ENCODE results near the gene ACSM3. TPM values are rescaled to one million over a fixed set of nuclear protein-coding genes. Genes with fewer than 3 reads are reported as not detected.

ACSM3 gene
- total and polyA plus RNA-seq, 10 of the 15 experiments (the other 5 are each of a cell fraction or from before 2014, with no cell fraction given), result 4.9 to 21.0 (median 7.0) TPM

DNA sequence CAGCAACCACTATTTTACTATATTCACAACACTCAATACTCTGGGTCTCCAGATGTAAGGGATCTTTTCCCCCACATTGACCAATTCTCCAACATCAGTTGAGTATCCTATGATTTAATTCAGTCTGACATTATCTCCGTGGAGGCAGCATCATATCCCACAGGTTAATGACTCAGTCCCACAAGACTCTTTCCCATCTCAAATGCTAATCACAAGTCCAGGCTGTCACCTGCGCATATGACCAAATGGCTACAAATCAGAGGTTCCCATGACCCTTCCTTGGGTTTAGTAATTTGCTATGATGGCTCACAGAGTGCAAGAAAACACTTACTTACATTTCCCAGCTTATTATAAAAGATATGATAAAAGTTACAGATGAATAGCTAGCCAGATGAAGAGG is 18.7 kb downstream of the ACSM3 start:
- BruUV-seq (replicated peaks), result no TSS peak
- intact Hi-C loops (cut with micrococcal nuclease; ENCODE audit: unreplicated experiment), result no loop called here
- Histone ChIP-seq H3K9ac (ENCODE audit: control insufficient read depth, insufficient read depth, low read length) (no peak overlapping the region), H3K27ac (ENCODE audit: control insufficient read depth, insufficient read depth) (no peak overlapping the region), H3K4me1 (ENCODE audit: control insufficient read depth, insufficient read depth, low read length) (no peaks in the 10 kb centered on the region), H2AFZ (ENCODE audit: control insufficient read depth, low read depth, low read length) (no peak overlapping the region), H3K36me3 (ENCODE audit: control insufficient read depth in 2 of 2, insufficient read depth in 2 of 2, low read length in 1 of 2) (no peaks in the 10 kb centered on the region), H3K79me2 (ENCODE audit: control insufficient read depth, insufficient read depth, low read length) (no peaks in the 10 kb centered on the region), H3K4me3 (no peak overlapping the region), H3K27me3 (replicated peaks in 1 of 2; ENCODE audit: control insufficient read depth in 2 of 2, insufficient read depth in 2 of 2, low read length in 1 of 2) (no peaks in the 10 kb centered on the region), H3K4me2 (ENCODE audit: control insufficient read depth, insufficient read depth) (no peak overlapping the region), H3K9me3 (replicated peaks; ENCODE audit: control insufficient read depth, insufficient read depth, low read length) (no peaks in the 10 kb centered on the region), H4K20me1 (ENCODE audit: control insufficient read depth, insufficient read depth) (no peaks in the 10 kb centered on the region)
- WGBS (ENCODE audit: insufficient coverage, insufficient replicate concordance, low lambda C conversion rate, missing lambda C conversion rate), result 98% methylated on average over 2 of the region's 2 CpGs
- FAIRE-seq, result no peak
- ChIA-PET POLR2A (no interaction called here), SMC1A (ENCODE audit: uncharacterized antibody, unreplicated experiment) (interaction anchor here (0.6 to 1.8 kb wide), 3 partner anchors 10 to 299 kb away, joined by 3 to 4 read pairs (median 3); no protein-coding TSS in a partner anchor), RAD21 (ENCODE audit: unreplicated experiment) (no interaction called here), CTCF (interaction anchor here (6.2 kb wide), 1 partner anchor 8 kb away, joined by 36 read pairs; no protein-coding TSS in a partner anchor)
- no peak for ATAC-seq
- TF ChIP-seq, protein P1, sequence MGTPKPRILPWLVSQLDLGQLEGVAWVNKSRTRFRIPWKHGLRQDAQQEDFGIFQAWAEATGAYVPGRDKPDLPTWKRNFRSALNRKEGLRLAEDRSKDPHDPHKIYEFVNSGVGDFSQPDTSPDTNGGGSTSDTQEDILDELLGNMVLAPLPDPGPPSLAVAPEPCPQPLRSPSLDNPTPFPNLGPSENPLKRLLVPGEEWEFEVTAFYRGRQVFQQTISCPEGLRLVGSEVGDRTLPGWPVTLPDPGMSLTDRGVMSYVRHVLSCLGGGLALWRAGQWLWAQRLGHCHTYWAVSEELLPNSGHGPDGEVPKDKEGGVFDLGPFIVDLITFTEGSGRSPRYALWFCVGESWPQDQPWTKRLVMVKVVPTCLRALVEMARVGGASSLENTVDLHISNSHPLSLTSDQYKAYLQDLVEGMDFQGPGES (IDR thresholded peaks at IDR 0.05), result no peak
- TF ChIP-seq, protein P2, sequence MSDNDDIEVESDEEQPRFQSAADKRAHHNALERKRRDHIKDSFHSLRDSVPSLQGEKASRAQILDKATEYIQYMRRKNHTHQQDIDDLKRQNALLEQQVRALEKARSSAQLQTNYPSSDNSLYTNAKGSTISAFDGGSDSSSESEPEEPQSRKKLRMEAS (IDR thresholded peaks at IDR 0.05; ENCODE audit: low read depth, low read length), result no peak
- TF ChIP-seq LARP7 (IDR thresholded peaks at IDR 0.05), result no peak
- TF ChIP-seq SREBF1 (IDR thresholded peaks at IDR 0.05; ENCODE audit: low read length), result no peak
- TF ChIP-seq ZNF274 (IDR thresholded peaks at IDR 0.05; ENCODE audit: insufficient read depth, insufficient read length), result no peak
- no peak for DNase-seq (ENCODE audit: low read depth, low spot score)
- in situ Hi-C loops (cut with MboI), result no loop called here

DNA sequence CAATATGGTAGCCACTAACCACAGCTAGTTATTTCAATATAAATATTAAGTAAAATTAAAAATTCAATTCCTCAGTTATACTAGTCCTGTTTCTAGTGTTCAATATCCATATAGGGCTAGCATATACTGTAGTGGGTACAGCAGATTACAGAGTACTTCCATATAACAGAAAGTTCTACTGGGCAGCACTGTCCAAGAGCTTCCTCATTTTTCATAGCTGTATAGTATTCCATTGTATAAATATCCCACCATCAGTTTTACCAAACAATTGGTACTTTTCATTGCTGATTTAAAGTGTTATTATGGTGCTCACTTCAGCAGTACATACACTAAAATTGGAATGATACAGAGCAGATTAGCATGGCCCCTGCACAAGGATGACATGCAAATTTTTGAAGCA is 20.4 kb downstream of the ACSM3 start:
- SMC1A ChIA-PET (ENCODE audit: uncharacterized antibody, unreplicated experiment), result no interaction called here
- in situ Hi-C loops (cut with MboI), result no loop called here
- no TSS peak for BruUV-seq (replicated peaks)

More for the DNA sequence above, 20.4 kb downstream of the ACSM3 start:
- Histone ChIP-seq H2AFZ (ENCODE audit: control insufficient read depth, low read depth, low read length) (no peak overlapping the region), H3K27me3 (replicated peaks in 1 of 2; ENCODE audit: control insufficient read depth in 2 of 2, insufficient read depth in 2 of 2, low read length in 1 of 2) (no peaks in the 10 kb centered on the region), H3K9ac (ENCODE audit: control insufficient read depth, insufficient read depth, low read length) (no peak overlapping the region), H3K36me3 (ENCODE audit: control insufficient read depth in 2 of 2, insufficient read depth in 2 of 2, low read length in 1 of 2) (no peaks in the 10 kb centered on the region), H3K4me3 (no peak overlapping the region), H3K9me3 (replicated peaks; ENCODE audit: control insufficient read depth, insufficient read depth, low read length) (no peaks in the 10 kb centered on the region), H3K4me2 (ENCODE audit: control insufficient read depth, insufficient read depth) (no peak overlapping the region), H3K27ac (ENCODE audit: control insufficient read depth, insufficient read depth) (no peak overlapping the region), H3K4me1 (ENCODE audit: control insufficient read depth, insufficient read depth, low read length) (no peaks in the 10 kb centered on the region), H3K79me2 (ENCODE audit: control insufficient read depth, insufficient read depth, low read length) (no peaks in the 10 kb centered on the region), H4K20me1 (ENCODE audit: control insufficient read depth, insufficient read depth) (no peaks in the 10 kb centered on the region)
- ChIA-PET CTCF (interaction anchor here (6.2 kb wide), 1 partner anchor 10 kb away, joined by 36 read pairs; no protein-coding TSS in a partner anchor), POLR2A (no interaction called here), RAD21 (ENCODE audit: unreplicated experiment) (no interaction called here)
- intact Hi-C loops (cut with micrococcal nuclease; ENCODE audit: unreplicated experiment), result no loop called here
- FAIRE-seq, result no peak
- ATAC-seq, result no peak
- DNase-seq (ENCODE audit: low read depth, low spot score), result no peak
- TF ChIP-seq TARDBP (IDR thresholded peaks at IDR 0.05; ENCODE audit: borderline replicate concordance), result no peak
- TF ChIP-seq DPF2 (IDR thresholded peaks at IDR 0.05), result no peak
- no peak for TF ChIP-seq NRF1 (conservative IDR thresholded peaks at IDR 0.05; ENCODE audit: low read depth, low read length)
- no peak for TF ChIP-seq RELA (IDR thresholded peaks at IDR 0.05; ENCODE audit: borderline replicate concordance, partially characterized antibody)
- TF ChIP-seq EP300 (IDR thresholded peaks at IDR 0.05; ENCODE audit: borderline replicate concordance in 1 of 2, control insufficient read depth in 1 of 2, low read depth in 2 of 2, low read length in 2 of 2), result no peak
- TF ChIP-seq HCFC1 (IDR thresholded peaks at IDR 0.05; ENCODE audit: low read length), result no peak
